ENCODE results near the gene LINC00305. TPM values are rescaled to one million over a fixed set of nuclear protein-coding genes. Genes with fewer than 3 reads are reported as not detected.

LINC00305 gene
- total and polyA plus RNA-seq, 10 of the 15 experiments (the other 5 are each of a cell fraction or from before 2014, with no cell fraction given): 0.11 to 19.4 (median 0.26) TPM; not detected in 7

- Histone ChIP-seq H3K36me3 (ENCODE audit: control insufficient read depth in 2 of 2, insufficient read depth in 2 of 2, low read length in 1 of 2) (no peaks in the 10 kb centered on the region), H3K4me3 (no peak overlapping the region), H3K27ac (ENCODE audit: control insufficient read depth, insufficient read depth) (no peak overlapping the region), H4K20me1 (ENCODE audit: control insufficient read depth, insufficient read depth) (no peaks in the 10 kb centered on the region), H3K4me1 (ENCODE audit: control insufficient read depth, insufficient read depth, low read length) (no peaks in the 10 kb centered on the region), H3K4me2 (ENCODE audit: control insufficient read depth, insufficient read depth) (no peak overlapping the region), H2AFZ (ENCODE audit: control insufficient read depth, low read depth, low read length) (no peak overlapping the region), H3K9me3 (replicated peaks; ENCODE audit: control insufficient read depth, insufficient read depth, low read length) (no peaks in the 10 kb centered on the region), H3K9ac (ENCODE audit: control insufficient read depth, insufficient read depth, low read length) (no peak overlapping the region), H3K79me2 (ENCODE audit: control insufficient read depth, insufficient read depth, low read length) (no peaks in the 10 kb centered on the region), H3K27me3 (replicated peaks in 1 of 2; ENCODE audit: control insufficient read depth in 2 of 2, insufficient read depth in 2 of 2, low read length in 1 of 2) (no peaks in the 10 kb centered on the region; a peak in 1 of 4 replicates)
- TF ChIP-seq SMC3 (IDR thresholded peaks at IDR 0.05; ENCODE audit: borderline replicate concordance, low read length): no peak
- no peak for TF ChIP-seq ZBED1 (IDR thresholded peaks at IDR 0.05; ENCODE audit: borderline replicate concordance)
- no peak for TF ChIP-seq PKNOX1 (IDR thresholded peaks at IDR 0.05)
- TF ChIP-seq BMI1 (IDR thresholded peaks at IDR 0.05; ENCODE audit: borderline replicate concordance): no peak
- no peak for TF ChIP-seq EGR1 (IDR thresholded peaks at IDR 0.05; ENCODE audit: borderline replicate concordance in 1 of 2, low read depth in 2 of 2, low read length in 2 of 2)
- in situ Hi-C loops (cut with MboI) (no loop called here), intact Hi-C loops (cut with micrococcal nuclease; ENCODE audit: unreplicated experiment) (no loop called here)
- no peak for ATAC-seq
- no TSS peak for BruUV-seq (replicated peaks)
- RAD21 ChIA-PET (ENCODE audit: unreplicated experiment): interaction anchor here (1.2 kb wide), 1 partner anchor 36 kb away, joined by 5 read pairs; no protein-coding TSS in a partner anchor
- no peak for FAIRE-seq
- CTCF ChIA-PET: interaction anchor here (1.0 to 1.8 kb wide), 3 partner anchors 11 to 148 kb away, joined by 3 to 4 read pairs (median 3); no protein-coding TSS in a partner anchor
- no peak for DNase-seq (ENCODE audit: low read depth, low spot score)
- SMC1A ChIA-PET (ENCODE audit: uncharacterized antibody, unreplicated experiment): interaction anchor here (0.6 to 1.7 kb wide), 9 partner anchors 13 to 237 kb away, joined by 3 to 5 read pairs (median 3); no protein-coding TSS in a partner anchor
- 4% methylated on average over 2 of the region's 2 CpGs for WGBS (ENCODE audit: insufficient coverage, insufficient replicate concordance, low lambda C conversion rate, missing lambda C conversion rate)
- POLR2A ChIA-PET: no interaction called here
Measured at GRCh38 chr18:64165906-64166305, 17.0 kb upstream of the LINC00305 start.

GRCh38 chr18:64164883-64165282 is 16.0 kb upstream of the LINC00305 start:
- SMC1A ChIA-PET (ENCODE audit: uncharacterized antibody, unreplicated experiment): interaction anchor here (0.7 to 1.7 kb wide), 9 partner anchors 12 to 196 kb away, joined by 3 to 5 read pairs (median 4); no protein-coding TSS in a partner anchor
- no peaks in the 10 kb centered on the region; a peak in 1 of 4 replicates for H3K27me3 ChIP-seq (replicated peaks in 1 of 2; ENCODE audit: control insufficient read depth in 2 of 2, insufficient read depth in 2 of 2, low read length in 1 of 2)
- BruUV-seq (replicated peaks): no TSS peak
- H3K4me1 ChIP-seq (ENCODE audit: control insufficient read depth, insufficient read depth, low read length): no peaks in the 10 kb centered on the region
- POLR2A ChIA-PET: interaction anchor here (0.9 kb wide), 1 partner anchor 17 kb away, joined by 3 read pairs; no protein-coding TSS in a partner anchor
- WGBS (ENCODE audit: insufficient coverage, insufficient replicate concordance, low lambda C conversion rate, missing lambda C conversion rate): 46% methylated on average over 4 of the region's 4 CpGs
- no peaks in the 10 kb centered on the region for H4K20me1 ChIP-seq (ENCODE audit: control insufficient read depth, insufficient read depth)
- RAD21 ChIA-PET (ENCODE audit: unreplicated experiment): interaction anchor here (1.2 kb wide), 1 partner anchor 37 kb away, joined by 5 read pairs; no protein-coding TSS in a partner anchor
- H3K36me3 ChIP-seq (ENCODE audit: control insufficient read depth in 2 of 2, insufficient read depth in 2 of 2, low read length in 1 of 2): no peaks in the 10 kb centered on the region
- no peak overlapping the region for H3K4me3 ChIP-seq
- no peaks in the 10 kb centered on the region for H3K79me2 ChIP-seq (ENCODE audit: control insufficient read depth, insufficient read depth, low read length)
- H2AFZ ChIP-seq (ENCODE audit: control insufficient read depth, low read depth, low read length): no peak overlapping the region
- FAIRE-seq (no peak), ATAC-seq (no peak), DNase-seq (ENCODE audit: low read depth, low spot score) (no peak)
- no peak overlapping the region for H3K4me2 ChIP-seq (ENCODE audit: control insufficient read depth, insufficient read depth)
- CTCF ChIA-PET: interaction anchor here (1.0 to 1.8 kb wide), 4 partner anchors 12 to 81 kb away, joined by 3 to 4 read pairs (median 3); no protein-coding TSS in a partner anchor
- H3K27ac ChIP-seq (ENCODE audit: control insufficient read depth, insufficient read depth): no peak overlapping the region
- intact Hi-C loops (cut with micrococcal nuclease; ENCODE audit: unreplicated experiment): no loop called here
- H3K9ac ChIP-seq (ENCODE audit: control insufficient read depth, insufficient read depth, low read length): no peak overlapping the region
- in situ Hi-C loops (cut with MboI): no loop called here
- H3K9me3 ChIP-seq (replicated peaks; ENCODE audit: control insufficient read depth, insufficient read depth, low read length): no peaks in the 10 kb centered on the region
- TF ChIP-seq STAT3 (IDR thresholded peaks at IDR 0.05; ENCODE audit: low read depth, low read length): no peak
- TF ChIP-seq NR2C1 (IDR thresholded peaks at IDR 0.05): no peak
- TF ChIP-seq SUZ12 (IDR thresholded peaks at IDR 0.05; ENCODE audit: unreplicated experiment): no peak
- no peak for TF ChIP-seq ZNF687 (IDR thresholded peaks at IDR 0.05)
- no peak for TF ChIP-seq RBBP5 (conservative IDR thresholded peaks at IDR 0.05)
- no peak for TF ChIP-seq GATAD2B (conservative IDR thresholded peaks at IDR 0.05; ENCODE audit: low read depth)
- TF ChIP-seq RELA (IDR thresholded peaks at IDR 0.05; ENCODE audit: borderline replicate concordance, partially characterized antibody): no peak
- no peak for TF ChIP-seq SMAD5 (IDR thresholded peaks at IDR 0.05; ENCODE audit: low read depth)

Data from GM12878 (cell line).